ENCODE measurements around the gene WIF1. TPM values are rescaled to one million over a fixed set of nuclear protein-coding genes. Genes with fewer than 3 reads are reported as not detected.

Gene WIF1, protein sequence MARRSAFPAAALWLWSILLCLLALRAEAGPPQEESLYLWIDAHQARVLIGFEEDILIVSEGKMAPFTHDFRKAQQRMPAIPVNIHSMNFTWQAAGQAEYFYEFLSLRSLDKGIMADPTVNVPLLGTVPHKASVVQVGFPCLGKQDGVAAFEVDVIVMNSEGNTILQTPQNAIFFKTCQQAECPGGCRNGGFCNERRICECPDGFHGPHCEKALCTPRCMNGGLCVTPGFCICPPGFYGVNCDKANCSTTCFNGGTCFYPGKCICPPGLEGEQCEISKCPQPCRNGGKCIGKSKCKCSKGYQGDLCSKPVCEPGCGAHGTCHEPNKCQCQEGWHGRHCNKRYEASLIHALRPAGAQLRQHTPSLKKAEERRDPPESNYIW
- total RNA-seq, result not detected

DNA sequence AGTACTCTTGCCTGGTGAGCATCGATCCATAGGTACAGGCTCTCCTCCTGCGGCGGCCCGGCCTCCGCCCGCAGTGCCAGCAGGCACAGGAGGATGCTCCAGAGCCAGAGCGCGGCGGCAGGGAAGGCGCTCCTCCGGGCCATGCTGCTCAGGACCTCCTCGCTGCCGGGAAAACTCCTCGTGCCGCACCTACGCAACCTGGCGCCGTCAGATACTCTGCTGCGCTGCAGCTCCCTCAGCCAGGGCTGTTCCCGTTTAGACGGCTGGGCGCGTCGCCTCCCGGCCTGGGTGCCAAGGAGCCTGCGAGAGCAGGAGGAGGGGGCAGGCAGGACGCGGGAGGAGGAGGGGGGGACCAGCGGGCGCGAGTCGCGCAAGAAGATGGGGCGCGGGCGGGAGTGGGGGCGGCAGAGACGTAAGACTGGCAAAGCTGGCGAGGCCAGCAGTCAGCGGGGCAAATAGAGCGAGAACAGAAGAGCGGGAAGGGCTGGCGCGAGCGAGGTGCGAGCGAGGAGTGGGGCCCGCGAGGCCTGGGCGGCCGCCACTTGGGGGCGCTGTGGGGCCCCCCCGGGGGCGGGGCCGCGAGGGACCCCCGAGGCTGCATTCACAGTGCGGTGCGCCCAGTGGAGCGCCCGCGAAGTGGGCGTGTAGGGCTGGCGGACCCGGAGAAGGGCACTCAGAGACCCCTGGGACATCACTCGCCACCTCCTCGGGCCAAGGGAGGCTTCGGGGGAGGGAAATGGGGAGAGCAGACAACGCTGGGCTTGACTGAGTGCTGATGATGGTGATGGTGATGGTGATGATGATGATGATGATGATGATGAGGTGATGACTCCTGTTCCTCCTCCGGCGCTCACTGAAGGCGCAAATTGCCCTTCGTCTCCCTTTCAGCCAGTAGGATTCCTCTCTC is at the start of gene WIF1:
Gene WIF1 (minus strand): TSS at position 257 of the 907 bp plus-strand sequence. CDS start 114 bp downstream, at position 143.
- in situ Hi-C loops (cut with MboI; ENCODE audit: low pct_ligation_motif_present in 1 of 4, low pct_unique_long_range_greater_than_20kb in 1 of 4, low sequenced_read_pairs in 3 of 4), result loop anchor here in 1 of 4 donors (25.0 kb wide), 1 partner anchor 309 kb away; the partner anchor contains the start of gene TBC1D30
- intact Hi-C loops (cut with DNase I; ENCODE audit: low total_unique reads), result no loop called here
- no peak within 1 kb of the TSS for H3K27ac ChIP-seq
- 17 to 33% methylated on average over 1 to 71 of the region's 73 CpGs for WGBS, 2 donors (ENCODE audit: low coverage in 1 of 2)
- peaks cover 3 to 16% (median 7%) of the 10 kb centered on the region in 4 donors for H3K4me1 ChIP-seq
- DNase-seq, result peak; percentile 19
- peak within 1 kb of the TSS in 2 of 4 donors; percentile 13 to 43 for H3K4me3 ChIP-seq
- peaks cover 89% of the 10 kb centered on the region for H3K27me3 ChIP-seq
- TF ChIP-seq POLR2AphosphoS5 (IDR thresholded peaks at IDR 0.05), result no peak
- TF ChIP-seq, protein P1, sequence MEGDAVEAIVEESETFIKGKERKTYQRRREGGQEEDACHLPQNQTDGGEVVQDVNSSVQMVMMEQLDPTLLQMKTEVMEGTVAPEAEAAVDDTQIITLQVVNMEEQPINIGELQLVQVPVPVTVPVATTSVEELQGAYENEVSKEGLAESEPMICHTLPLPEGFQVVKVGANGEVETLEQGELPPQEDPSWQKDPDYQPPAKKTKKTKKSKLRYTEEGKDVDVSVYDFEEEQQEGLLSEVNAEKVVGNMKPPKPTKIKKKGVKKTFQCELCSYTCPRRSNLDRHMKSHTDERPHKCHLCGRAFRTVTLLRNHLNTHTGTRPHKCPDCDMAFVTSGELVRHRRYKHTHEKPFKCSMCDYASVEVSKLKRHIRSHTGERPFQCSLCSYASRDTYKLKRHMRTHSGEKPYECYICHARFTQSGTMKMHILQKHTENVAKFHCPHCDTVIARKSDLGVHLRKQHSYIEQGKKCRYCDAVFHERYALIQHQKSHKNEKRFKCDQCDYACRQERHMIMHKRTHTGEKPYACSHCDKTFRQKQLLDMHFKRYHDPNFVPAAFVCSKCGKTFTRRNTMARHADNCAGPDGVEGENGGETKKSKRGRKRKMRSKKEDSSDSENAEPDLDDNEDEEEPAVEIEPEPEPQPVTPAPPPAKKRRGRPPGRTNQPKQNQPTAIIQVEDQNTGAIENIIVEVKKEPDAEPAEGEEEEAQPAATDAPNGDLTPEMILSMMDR (IDR thresholded peaks at IDR 0.05), result peak in 1 of 5 experiments; percentile 12
- H3K9me3 ChIP-seq, result no peaks in the 10 kb centered on the region
- no peaks in the 10 kb centered on the region for H3K36me3 ChIP-seq

DNA sequence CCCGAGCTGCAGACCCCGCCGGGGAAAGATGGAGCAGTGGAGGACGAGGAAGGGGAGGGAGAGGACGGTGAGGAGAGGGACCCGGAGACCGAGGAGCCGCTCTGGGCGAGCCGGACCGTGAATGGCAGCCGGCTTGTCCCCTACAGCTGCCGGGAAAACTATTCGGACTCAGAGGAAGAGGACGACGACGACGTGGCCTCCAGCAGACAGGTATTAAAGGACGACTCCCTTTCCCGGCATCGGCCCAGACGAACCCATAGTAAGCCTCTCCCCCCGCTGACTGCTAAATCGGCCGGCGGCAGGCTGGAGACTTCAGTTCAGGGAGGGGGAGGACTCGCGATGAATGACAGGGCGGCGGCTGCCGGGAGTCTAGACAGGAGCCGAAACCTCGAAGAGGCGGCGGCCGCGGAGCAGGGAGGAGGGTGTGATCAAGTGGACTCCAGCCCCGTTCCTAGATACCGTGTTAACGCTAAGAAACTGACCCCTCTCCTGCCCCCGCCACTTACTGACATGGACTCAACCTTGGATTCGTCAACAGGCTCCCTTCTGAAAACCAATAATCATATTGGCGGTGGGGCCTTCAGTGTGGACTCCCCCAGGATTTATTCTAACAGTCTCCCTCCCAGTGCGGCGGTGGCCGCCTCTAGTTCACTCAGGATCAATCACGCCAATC is 49.2 kb upstream of the WIF1 start:
- H3K27ac ChIP-seq, result peak overlapping the region; percentile 95 to 99 (median 98)
- TF ChIP-seq POLR2AphosphoS5 (IDR thresholded peaks at IDR 0.05) (peak in 2 of 3 donors; percentile 34 to 73), POLR2A (IDR thresholded peaks at IDR 0.05) (peak; percentile 43)
- TF ChIP-seq, protein P1 (IDR thresholded peaks at IDR 0.05), result no peak
- no peaks in the 10 kb centered on the region for H3K27me3 ChIP-seq
- peaks cover 34 to 56% (median 40%) of the 10 kb centered on the region in 4 donors for H3K4me1 ChIP-seq
- no peaks in the 10 kb centered on the region for H3K36me3 ChIP-seq
- intact Hi-C loops (cut with DNase I; ENCODE audit: low total_unique reads), result no loop called here
- 2 to 4% methylated on average over 5 to 33 of the region's 47 CpGs for WGBS, 2 donors (ENCODE audit: low coverage in 1 of 2)
- DNase-seq, result peak; percentile 88
- H3K9me3 ChIP-seq, result no peaks in the 10 kb centered on the region
- peak overlapping the region; percentile 82 to 100 (median 99) for H3K4me3 ChIP-seq
- in situ Hi-C loops (cut with MboI; ENCODE audit: low pct_ligation_motif_present in 1 of 4, low pct_unique_long_range_greater_than_20kb in 1 of 4, low sequenced_read_pairs in 3 of 4), result no loop called here

DNA sequence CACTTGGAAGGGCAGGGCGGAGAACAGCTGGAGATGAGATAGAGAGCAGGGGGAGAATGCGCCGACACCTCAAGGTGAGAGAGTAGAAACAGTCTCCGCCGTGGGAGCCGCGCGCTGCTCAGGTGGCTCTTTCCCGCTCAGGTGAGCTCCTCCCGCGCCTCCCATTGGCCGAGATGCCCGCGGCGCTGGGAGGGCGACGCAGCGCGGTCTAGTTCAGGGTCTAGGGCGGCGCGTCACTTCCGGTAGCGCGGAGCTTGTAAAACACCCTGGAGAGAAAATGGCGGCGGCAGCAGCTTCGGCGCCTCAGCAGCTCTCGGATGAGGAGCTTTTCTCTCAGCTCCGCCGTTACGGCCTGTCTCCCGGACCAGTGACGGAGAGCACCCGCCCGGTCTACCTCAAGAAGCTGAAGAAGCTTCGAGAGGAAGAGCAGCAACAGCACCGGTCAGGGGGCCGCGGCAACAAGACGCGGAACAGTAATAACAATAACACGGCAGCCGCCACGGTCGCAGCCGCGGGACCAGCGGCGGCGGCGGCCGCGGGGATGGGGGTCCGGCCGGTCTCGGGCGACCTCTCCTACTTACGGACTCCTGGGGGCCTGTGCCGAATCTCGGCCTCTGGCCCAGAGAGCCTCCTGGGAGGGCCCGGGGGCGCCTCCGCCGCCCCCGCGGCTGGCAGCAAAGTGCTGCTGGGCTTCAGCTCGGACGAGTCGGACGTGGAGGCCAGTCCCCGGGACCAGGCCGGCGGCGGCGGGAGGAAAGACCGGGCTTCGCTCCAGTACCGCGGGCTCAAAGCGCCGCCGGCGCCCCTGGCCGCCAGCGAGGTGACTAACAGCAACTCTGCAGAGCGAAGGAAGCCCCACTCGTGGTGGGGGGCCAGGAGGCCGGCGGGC is 48.5 kb upstream of the WIF1 start, which contains the start of gene LEMD3:
Gene LEMD3 (plus strand): TSS at position 264 of the 889 bp plus-strand sequence. CDS start 14 bp downstream, at position 278.
- in situ Hi-C loops (cut with MboI; ENCODE audit: low pct_ligation_motif_present in 1 of 4, low pct_unique_long_range_greater_than_20kb in 1 of 4, low sequenced_read_pairs in 3 of 4), result no loop called here

More for the DNA sequence above, 48.5 kb upstream of the WIF1 start, which contains the start of gene LEMD3:
- DNase-seq, result peak; percentile 97
- H3K4me3 ChIP-seq, result peak within 1 kb of the TSS; percentile 82 to 100 (median 99)
- H3K9me3 ChIP-seq, result no peaks in the 10 kb centered on the region
- H3K36me3 ChIP-seq, result no peaks in the 10 kb centered on the region
- no peaks in the 10 kb centered on the region for H3K27me3 ChIP-seq
- WGBS, 2 donors (ENCODE audit: low coverage in 1 of 2), result 0 to 1% methylated on average over 11 to 76 of the region's 91 CpGs
- peak within 1 kb of the TSS; percentile 95 to 99 (median 98) for H3K27ac ChIP-seq
- intact Hi-C loops (cut with DNase I; ENCODE audit: low total_unique reads), result no loop called here
- TF ChIP-seq, protein P1 (IDR thresholded peaks at IDR 0.05), result peak in 2 of 5 experiments; percentile 12 to 24
- TF ChIP-seq POLR2A (IDR thresholded peaks at IDR 0.05) (peak; percentile 95), EP300 (IDR thresholded peaks at IDR 0.05; ENCODE audit: low read depth) (no peak), POLR2AphosphoS5 (IDR thresholded peaks at IDR 0.05) (peak; percentile 94 to 97 (median 94))
- peaks cover 33 to 52% (median 37%) of the 10 kb centered on the region in 4 donors for H3K4me1 ChIP-seq
